H9 (cell line): Measurements from ENCODE around the gene PHTF2. TPM values are rescaled to one million over a fixed set of nuclear protein-coding genes. Genes with fewer than 3 reads are reported as not detected.

Experiments
- DNase-seq: peaks from one replicate; pipeline ENCODE4 v3.0.0-alpha.2; 2017
- H2AFZ ChIP-seq: one replicate; pipeline ENCODE4 v1.6.1; 2013; ENCODE audit warnings: mild to moderate bottlenecking, low read length, control low read depth, moderate library complexity
- H2AK5ac ChIP-seq: 2 replicates; pipeline ENCODE4 v1.6.1; 2013; ENCODE audit warnings: low read length, control low read depth, mixed read lengths; ENCODE audit not compliant: insufficient read length
- H2BK120ac ChIP-seq: one replicate; pipeline ENCODE4 v1.6.1; 2013; ENCODE audit warnings: low read depth, mild to moderate bottlenecking, low read length, control low read depth, inconsistent platforms; ENCODE audit not compliant: poor library complexity, severe bottlenecking
- H2BK12ac ChIP-seq: 2 replicates; pipeline ENCODE4 v1.6.1; 2013; ENCODE audit warnings: low read length, control low read depth, mixed read lengths, low read depth; ENCODE audit not compliant: insufficient read length
- H2BK15ac ChIP-seq: 2 replicates; pipeline ENCODE4 v1.6.1; 2013; ENCODE audit warnings: low read depth, low read length, control low read depth
- H2BK20ac ChIP-seq: one replicate; pipeline ENCODE4 v1.6.1; 2013; ENCODE audit warnings: low read depth, mild to moderate bottlenecking, low read length, control low read depth, inconsistent platforms; ENCODE audit not compliant: poor library complexity, severe bottlenecking
- H2BK5ac ChIP-seq: 2 replicates; pipeline ENCODE4 v1.6.1; 2013; ENCODE audit warnings: low read length, control low read depth, mixed read lengths; ENCODE audit not compliant: insufficient read length
- H3K14ac ChIP-seq: 2 replicates; pipeline ENCODE4 v1.6.1; 2013; ENCODE audit warnings: low read length, control low read depth; ENCODE audit not compliant: insufficient read depth
- H3K18ac ChIP-seq: 2 replicates; pipeline ENCODE4 v1.6.1; 2013; ENCODE audit warnings: low read depth, mild to moderate bottlenecking, mixed read lengths, low read length, control low read depth; ENCODE audit not compliant: insufficient read length
- H3K23ac ChIP-seq: 2 replicates; pipeline ENCODE4 v1.6.1; 2013; ENCODE audit warnings: low read length, control low read depth, mixed read lengths, low read depth; ENCODE audit not compliant: insufficient read length
- H3K23me2 ChIP-seq: 2 replicates; pipeline ENCODE4 v1.6.1; 2013; ENCODE audit warnings: low read depth, mild to moderate bottlenecking, mixed read lengths, low read length, control low read depth; ENCODE audit not compliant: insufficient read length, poor library complexity, severe bottlenecking
- H3K27ac ChIP-seq: 2 replicates; pipeline ENCODE4 v1.5.1; 2013; ENCODE audit warnings: low read length, control low read depth, mixed read lengths, low read depth; ENCODE audit not compliant: insufficient read length
- H3K27me3 ChIP-seq: 2 replicates; pipeline ENCODE4 v1.6.1; 2013; ENCODE audit warnings: low read length, control low read depth, inconsistent platforms; ENCODE audit not compliant: insufficient read depth
- H3K4ac ChIP-seq: 2 replicates; pipeline ENCODE4 v1.6.1; 2013; ENCODE audit warnings: low read depth, mild to moderate bottlenecking, control low read depth, inconsistent platforms, low read length, moderate library complexity
- H3K4me1 ChIP-seq: 2 replicates; pipeline ENCODE4 v1.6.1; 2013; ENCODE audit warnings: low read length, control low read depth, inconsistent platforms; ENCODE audit not compliant: insufficient read depth
- H3K4me2 ChIP-seq: 2 replicates; pipeline ENCODE4 v1.6.1; 2013; ENCODE audit warnings: low read length, control low read depth, mixed read lengths; ENCODE audit not compliant: insufficient read length, insufficient read depth
- H3K56ac ChIP-seq: 2 replicates; pipeline ENCODE4 v1.6.1; 2013; ENCODE audit warnings: low read depth, mild to moderate bottlenecking, mixed read lengths, low read length, control low read depth; ENCODE audit not compliant: insufficient read length
- H3K79me1 ChIP-seq: 2 replicates; pipeline ENCODE4 v1.6.1; 2013; ENCODE audit warnings: low read depth, mild to moderate bottlenecking, moderate library complexity, low read length, control low read depth, inconsistent platforms; ENCODE audit not compliant: insufficient read depth, poor library complexity, severe bottlenecking
- H3K79me2 ChIP-seq: 2 replicates; pipeline ENCODE4 v1.6.1; 2013; ENCODE audit warnings: low read length, control low read depth, inconsistent platforms; ENCODE audit not compliant: insufficient read depth
- H3K9ac ChIP-seq: 2 replicates; pipeline ENCODE4 v1.6.1; 2013; ENCODE audit warnings: low read length, control low read depth, mixed read lengths; ENCODE audit not compliant: insufficient read length; ENCODE audit errors: extremely low read depth
- H3K9me3 ChIP-seq: one replicate; pipeline ENCODE4 v1.6.1; 2013; ENCODE audit warnings: low read depth, low read length, inconsistent platforms; ENCODE audit not compliant: control insufficient read depth
- H3T11ph ChIP-seq: one replicate; pipeline ENCODE4 v1.6.1; 2013; ENCODE audit warnings: mild to moderate bottlenecking, low read length, control low read depth, inconsistent platforms
- H4K20me1 ChIP-seq: one replicate; pipeline ENCODE4 v1.6.1; 2013; ENCODE audit not compliant: control insufficient read depth, insufficient read length, insufficient read depth
- H4K5ac ChIP-seq: 2 replicates; pipeline ENCODE4 v1.6.1; 2013; ENCODE audit warnings: low read depth, mild to moderate bottlenecking, mixed read lengths, low read length, control low read depth; ENCODE audit not compliant: insufficient read length
- H4K8ac ChIP-seq: replicated peaks from 2 replicates; pipeline ENCODE4 v1.6.1; 2013; ENCODE audit warnings: low read length, control low read depth, mixed read lengths, low read depth; ENCODE audit not compliant: insufficient read length
- H4K91ac ChIP-seq: 2 replicates; pipeline ENCODE4 v1.6.1; 2013; ENCODE audit warnings: low read depth, mild to moderate bottlenecking, moderate library complexity, mixed read lengths, low read length, control low read depth; ENCODE audit not compliant: insufficient read length
- H3K27ac Mint-ChIP-seq, 3 experiments: 2 replicates in 2 of 3; 3 replicates in 1 of 3; pipeline ENCODE4 v1.8.0; 2020 to 2021; ENCODE audit warnings: mixed read lengths in 3 of 3, mild to moderate bottlenecking in 1 of 3, moderate library complexity in 1 of 3
- H3K27me3 Mint-ChIP-seq: 2 replicates; pipeline ENCODE4 v1.8.0; 2021; ENCODE audit warnings: low read depth, mild to moderate bottlenecking, moderate library complexity, mixed read lengths
- H3K36me3 Mint-ChIP-seq, 3 experiments: 2 replicates in 2 of 3; 3 replicates in 1 of 3; pipeline ENCODE4 v1.8.0; 2020 to 2021; ENCODE audit warnings: low read depth in 3 of 3, mixed read lengths in 3 of 3; ENCODE audit not compliant: insufficient read depth in 1 of 3
- H3K4me1 Mint-ChIP-seq, 2 experiments: 2 replicates each; pipeline ENCODE4 v1.8.0; 2020; ENCODE audit warnings: mixed read lengths in 2 of 2
- H3K4me3 Mint-ChIP-seq, 2 experiments: 2 replicates in 1 of 2; 3 replicates in 1 of 2; pipeline ENCODE4 v1.8.0; 2020 to 2021; ENCODE audit warnings: mild to moderate bottlenecking in 2 of 2, mixed read lengths in 2 of 2, moderate library complexity in 1 of 2
- H3K9me3 Mint-ChIP-seq, 2 experiments: 2 replicates in 1 of 2; 3 replicates in 1 of 2; pipeline ENCODE4 v1.8.0; 2020; ENCODE audit warnings: mild to moderate bottlenecking in 2 of 2, mixed read lengths in 2 of 2, moderate library complexity in 1 of 2
- WGBS: extraction: QIAGEN DNeasy Blood & Tissue Kit; methylation state at CpG from one replicate; pipeline ENCODE4 v1.1.7; 2013; ENCODE audit warnings: missing lambda C conversion rate, low lambda C conversion rate, mixed read lengths; ENCODE audit not compliant: insufficient read length; ENCODE audit errors: extremely low coverage; 5-methylcytosine and 5-hydroxymethylcytosine counted together
- total RNA-seq: library from RNA; stranded (reverse); gene quantifications from 2 replicates; pipeline ENCODE4 v1.2.1, GENCODE V29; 2021
- TF ChIP-seq, protein P1 (sequence below): fragments of 200-600 bp; sonication (generic); conservative IDR thresholded peaks from 3 replicates; pipeline ENCODE4 v1.8.0; 2021; ENCODE audit warnings: antibody characterized with exemption, mild to moderate bottlenecking

The PHTF2 gene
- total RNA-seq, 1 experiment from 2014 or later, result 16.2 TPM

DNA sequence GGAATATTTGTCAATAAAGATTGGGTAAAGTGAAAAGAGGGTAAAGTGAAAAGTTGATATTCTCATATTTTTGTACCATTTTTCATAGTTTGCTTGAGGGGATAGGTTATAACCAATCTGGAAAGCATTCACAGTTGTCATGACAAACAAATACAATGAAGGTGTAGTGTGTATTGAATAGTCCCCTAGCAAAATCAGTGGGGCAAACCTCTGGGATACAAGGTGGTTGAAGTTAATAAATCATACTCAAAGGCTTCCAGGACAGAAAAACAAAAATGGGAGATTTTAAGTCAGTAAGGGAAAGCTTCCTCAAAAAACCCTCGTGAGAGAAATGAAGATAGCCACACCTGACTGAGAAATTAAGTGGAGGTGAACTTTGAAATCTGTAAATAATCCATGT lies 39.4 kb downstream of the PHTF2 start:
- no peaks in the 10 kb centered on the region for H3K79me2 ChIP-seq
- Mint-ChIP-seq H3K4me1 (peaks cover 0 to 6% of the 10 kb centered on the region in 2 experiments; a peak in 1 of 4 replicates), H3K36me3 (peaks cover 0 to 4% (median 2%) of the 10 kb centered on the region in 3 experiments; a peak in 2 of 7 replicates), H3K9me3 (peaks cover 0 to 3% of the 10 kb centered on the region in 2 experiments; a peak in 1 of 5 replicates), H3K4me3 (no peak overlapping the region), H3K27me3 (no peaks in the 10 kb centered on the region), H3K27ac (no peak overlapping the region)
- H3K14ac ChIP-seq, result no peak overlapping the region
- no peaks in the 10 kb centered on the region for H4K20me1 ChIP-seq
- H3T11ph ChIP-seq, result no peak overlapping the region
- H3K4me2 ChIP-seq, result no peak overlapping the region
- no peak overlapping the region for H3K27ac ChIP-seq
- no peak overlapping the region for H2BK15ac ChIP-seq
- no peaks in the 10 kb centered on the region for H3K9me3 ChIP-seq
- H2BK20ac ChIP-seq, result no peak overlapping the region
- no peak overlapping the region for H2BK5ac ChIP-seq
- no peak overlapping the region for H3K9ac ChIP-seq
- TF ChIP-seq, protein P1, sequence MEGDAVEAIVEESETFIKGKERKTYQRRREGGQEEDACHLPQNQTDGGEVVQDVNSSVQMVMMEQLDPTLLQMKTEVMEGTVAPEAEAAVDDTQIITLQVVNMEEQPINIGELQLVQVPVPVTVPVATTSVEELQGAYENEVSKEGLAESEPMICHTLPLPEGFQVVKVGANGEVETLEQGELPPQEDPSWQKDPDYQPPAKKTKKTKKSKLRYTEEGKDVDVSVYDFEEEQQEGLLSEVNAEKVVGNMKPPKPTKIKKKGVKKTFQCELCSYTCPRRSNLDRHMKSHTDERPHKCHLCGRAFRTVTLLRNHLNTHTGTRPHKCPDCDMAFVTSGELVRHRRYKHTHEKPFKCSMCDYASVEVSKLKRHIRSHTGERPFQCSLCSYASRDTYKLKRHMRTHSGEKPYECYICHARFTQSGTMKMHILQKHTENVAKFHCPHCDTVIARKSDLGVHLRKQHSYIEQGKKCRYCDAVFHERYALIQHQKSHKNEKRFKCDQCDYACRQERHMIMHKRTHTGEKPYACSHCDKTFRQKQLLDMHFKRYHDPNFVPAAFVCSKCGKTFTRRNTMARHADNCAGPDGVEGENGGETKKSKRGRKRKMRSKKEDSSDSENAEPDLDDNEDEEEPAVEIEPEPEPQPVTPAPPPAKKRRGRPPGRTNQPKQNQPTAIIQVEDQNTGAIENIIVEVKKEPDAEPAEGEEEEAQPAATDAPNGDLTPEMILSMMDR, result no peak
- no CpG with 5 or more reads among the region's 1 CpG for WGBS
- no peak overlapping the region for H2BK12ac ChIP-seq
- H2AK5ac ChIP-seq, result no peak overlapping the region
- H3K23ac ChIP-seq, result no peak overlapping the region
- no peak overlapping the region for H4K5ac ChIP-seq
- no peak overlapping the region for H2BK120ac ChIP-seq
- no peaks in the 10 kb centered on the region for H3K79me1 ChIP-seq
- H3K4me1 ChIP-seq, result no peaks in the 10 kb centered on the region; the same call in 1 of the 2 replicates
- H3K27me3 ChIP-seq, result no peaks in the 10 kb centered on the region
- DNase-seq, result no peak
- H3K18ac ChIP-seq, result no peak overlapping the region
- H4K91ac ChIP-seq, result no peak overlapping the region
- H4K8ac ChIP-seq, result no peak overlapping the region
- H3K23me2 ChIP-seq, result no peaks in the 10 kb centered on the region
- H3K4ac ChIP-seq, result no peak overlapping the region
- H3K56ac ChIP-seq, result no peak overlapping the region
- no peak overlapping the region for H2AFZ ChIP-seq
